H9 (cell line): ENCODE data around the gene ZIC5. TPM values are rescaled to one million over a fixed set of nuclear protein-coding genes. Genes with fewer than 3 reads are reported as not detected.

Experiments used
- DNase-seq: peaks from one replicate; pipeline ENCODE4 v3.0.0-alpha.2; 2017
- H2AFZ ChIP-seq: one replicate; pipeline ENCODE4 v1.6.1; 2013; ENCODE audit warnings: mild to moderate bottlenecking, low read length, control low read depth, moderate library complexity
- H2AK5ac ChIP-seq: 2 replicates; pipeline ENCODE4 v1.6.1; 2013; ENCODE audit warnings: low read length, control low read depth, mixed read lengths; ENCODE audit not compliant: insufficient read length
- H2BK120ac ChIP-seq: one replicate; pipeline ENCODE4 v1.6.1; 2013; ENCODE audit warnings: low read depth, mild to moderate bottlenecking, low read length, control low read depth, inconsistent platforms; ENCODE audit not compliant: poor library complexity, severe bottlenecking
- H2BK12ac ChIP-seq: 2 replicates; pipeline ENCODE4 v1.6.1; 2013; ENCODE audit warnings: low read length, control low read depth, mixed read lengths, low read depth; ENCODE audit not compliant: insufficient read length
- H2BK15ac ChIP-seq: 2 replicates; pipeline ENCODE4 v1.6.1; 2013; ENCODE audit warnings: low read depth, low read length, control low read depth
- H2BK20ac ChIP-seq: one replicate; pipeline ENCODE4 v1.6.1; 2013; ENCODE audit warnings: low read depth, mild to moderate bottlenecking, low read length, control low read depth, inconsistent platforms; ENCODE audit not compliant: poor library complexity, severe bottlenecking
- H2BK5ac ChIP-seq: 2 replicates; pipeline ENCODE4 v1.6.1; 2013; ENCODE audit warnings: low read length, control low read depth, mixed read lengths; ENCODE audit not compliant: insufficient read length
- H3K14ac ChIP-seq: 2 replicates; pipeline ENCODE4 v1.6.1; 2013; ENCODE audit warnings: low read length, control low read depth; ENCODE audit not compliant: insufficient read depth
- H3K18ac ChIP-seq: 2 replicates; pipeline ENCODE4 v1.6.1; 2013; ENCODE audit warnings: low read depth, mild to moderate bottlenecking, mixed read lengths, low read length, control low read depth; ENCODE audit not compliant: insufficient read length
- H3K23ac ChIP-seq: 2 replicates; pipeline ENCODE4 v1.6.1; 2013; ENCODE audit warnings: low read length, control low read depth, mixed read lengths, low read depth; ENCODE audit not compliant: insufficient read length
- H3K23me2 ChIP-seq: 2 replicates; pipeline ENCODE4 v1.6.1; 2013; ENCODE audit warnings: low read depth, mild to moderate bottlenecking, mixed read lengths, low read length, control low read depth; ENCODE audit not compliant: insufficient read length, poor library complexity, severe bottlenecking
- H3K27ac ChIP-seq: 2 replicates; pipeline ENCODE4 v1.5.1; 2013; ENCODE audit warnings: low read length, control low read depth, mixed read lengths, low read depth; ENCODE audit not compliant: insufficient read length
- H3K27me3 ChIP-seq: 2 replicates; pipeline ENCODE4 v1.6.1; 2013; ENCODE audit warnings: low read length, control low read depth, inconsistent platforms; ENCODE audit not compliant: insufficient read depth
- H3K4ac ChIP-seq: 2 replicates; pipeline ENCODE4 v1.6.1; 2013; ENCODE audit warnings: low read depth, mild to moderate bottlenecking, control low read depth, inconsistent platforms, low read length, moderate library complexity
- H3K4me1 ChIP-seq: 2 replicates; pipeline ENCODE4 v1.6.1; 2013; ENCODE audit warnings: low read length, control low read depth, inconsistent platforms; ENCODE audit not compliant: insufficient read depth
- H3K4me2 ChIP-seq: 2 replicates; pipeline ENCODE4 v1.6.1; 2013; ENCODE audit warnings: low read length, control low read depth, mixed read lengths; ENCODE audit not compliant: insufficient read length, insufficient read depth
- H3K56ac ChIP-seq: 2 replicates; pipeline ENCODE4 v1.6.1; 2013; ENCODE audit warnings: low read depth, mild to moderate bottlenecking, mixed read lengths, low read length, control low read depth; ENCODE audit not compliant: insufficient read length
- H3K79me1 ChIP-seq: 2 replicates; pipeline ENCODE4 v1.6.1; 2013; ENCODE audit warnings: low read depth, mild to moderate bottlenecking, moderate library complexity, low read length, control low read depth, inconsistent platforms; ENCODE audit not compliant: insufficient read depth, poor library complexity, severe bottlenecking
- H3K79me2 ChIP-seq: 2 replicates; pipeline ENCODE4 v1.6.1; 2013; ENCODE audit warnings: low read length, control low read depth, inconsistent platforms; ENCODE audit not compliant: insufficient read depth
- H3K9ac ChIP-seq: 2 replicates; pipeline ENCODE4 v1.6.1; 2013; ENCODE audit warnings: low read length, control low read depth, mixed read lengths; ENCODE audit not compliant: insufficient read length; ENCODE audit errors: extremely low read depth
- H3K9me3 ChIP-seq: one replicate; pipeline ENCODE4 v1.6.1; 2013; ENCODE audit warnings: low read depth, low read length, inconsistent platforms; ENCODE audit not compliant: control insufficient read depth
- H3T11ph ChIP-seq: one replicate; pipeline ENCODE4 v1.6.1; 2013; ENCODE audit warnings: mild to moderate bottlenecking, low read length, control low read depth, inconsistent platforms
- H4K20me1 ChIP-seq: one replicate; pipeline ENCODE4 v1.6.1; 2013; ENCODE audit not compliant: control insufficient read depth, insufficient read length, insufficient read depth
- H4K5ac ChIP-seq: 2 replicates; pipeline ENCODE4 v1.6.1; 2013; ENCODE audit warnings: low read depth, mild to moderate bottlenecking, mixed read lengths, low read length, control low read depth; ENCODE audit not compliant: insufficient read length
- H4K8ac ChIP-seq: replicated peaks from 2 replicates; pipeline ENCODE4 v1.6.1; 2013; ENCODE audit warnings: low read length, control low read depth, mixed read lengths, low read depth; ENCODE audit not compliant: insufficient read length
- H4K91ac ChIP-seq: 2 replicates; pipeline ENCODE4 v1.6.1; 2013; ENCODE audit warnings: low read depth, mild to moderate bottlenecking, moderate library complexity, mixed read lengths, low read length, control low read depth; ENCODE audit not compliant: insufficient read length
- H3K27ac Mint-ChIP-seq, 3 experiments: 2 replicates in 2 of 3; 3 replicates in 1 of 3; pipeline ENCODE4 v1.8.0; 2020 to 2021; ENCODE audit warnings: mixed read lengths in 3 of 3, mild to moderate bottlenecking in 1 of 3, moderate library complexity in 1 of 3
- H3K27me3 Mint-ChIP-seq: 2 replicates; pipeline ENCODE4 v1.8.0; 2021; ENCODE audit warnings: low read depth, mild to moderate bottlenecking, moderate library complexity, mixed read lengths
- H3K36me3 Mint-ChIP-seq, 3 experiments: 2 replicates in 2 of 3; 3 replicates in 1 of 3; pipeline ENCODE4 v1.8.0; 2020 to 2021; ENCODE audit warnings: low read depth in 3 of 3, mixed read lengths in 3 of 3; ENCODE audit not compliant: insufficient read depth in 1 of 3
- H3K4me1 Mint-ChIP-seq, 2 experiments: 2 replicates each; pipeline ENCODE4 v1.8.0; 2020; ENCODE audit warnings: mixed read lengths in 2 of 2
- H3K4me3 Mint-ChIP-seq, 2 experiments: 2 replicates in 1 of 2; 3 replicates in 1 of 2; pipeline ENCODE4 v1.8.0; 2020 to 2021; ENCODE audit warnings: mild to moderate bottlenecking in 2 of 2, mixed read lengths in 2 of 2, moderate library complexity in 1 of 2
- H3K9me3 Mint-ChIP-seq, 2 experiments: 2 replicates in 1 of 2; 3 replicates in 1 of 2; pipeline ENCODE4 v1.8.0; 2020; ENCODE audit warnings: mild to moderate bottlenecking in 2 of 2, mixed read lengths in 2 of 2, moderate library complexity in 1 of 2
- WGBS: extraction: QIAGEN DNeasy Blood & Tissue Kit; methylation state at CpG from one replicate; pipeline ENCODE4 v1.1.7; 2013; ENCODE audit warnings: missing lambda C conversion rate, low lambda C conversion rate, mixed read lengths; ENCODE audit not compliant: insufficient read length; ENCODE audit errors: extremely low coverage; 5-methylcytosine and 5-hydroxymethylcytosine counted together
- total RNA-seq: library from RNA; stranded (reverse); gene quantifications from 2 replicates; pipeline ENCODE4 v1.2.1, GENCODE V29; 2021
- TF ChIP-seq, protein P1 (sequence below): fragments of 200-600 bp; sonication (generic); conservative IDR thresholded peaks from 3 replicates; pipeline ENCODE4 v1.8.0; 2021; ENCODE audit warnings: antibody characterized with exemption, mild to moderate bottlenecking

The ZIC5 gene
- total RNA-seq, 1 experiment from 2014 or later, result 51.9 TPM

GRCh38 chr13:100014621-100015020 is 43.1 kb upstream of the ZIC5 start:
- Histone ChIP-seq H3K4me2 (no peak overlapping the region), H2BK15ac (no peak overlapping the region), H3K14ac (no peak overlapping the region), H2BK5ac (no peak overlapping the region), H2AFZ (no peak overlapping the region), H3K27ac (no peak overlapping the region), H4K8ac (no peak overlapping the region), H3K4me1 (no peaks in the 10 kb centered on the region; the same call in 1 of the 2 replicates), H3T11ph (no peak overlapping the region), H3K79me1 (no peaks in the 10 kb centered on the region), H2BK120ac (no peak overlapping the region), H4K20me1 (no peaks in the 10 kb centered on the region), H2BK20ac (no peak overlapping the region), H4K5ac (no peak overlapping the region), H3K9me3 (no peaks in the 10 kb centered on the region), H3K23me2 (no peaks in the 10 kb centered on the region), H3K9ac (no peak overlapping the region), H3K4ac (no peak overlapping the region), H2BK12ac (no peak overlapping the region), H3K27me3 (no peaks in the 10 kb centered on the region), H3K18ac (no peak overlapping the region), H2AK5ac (no peak overlapping the region), H3K56ac (no peak overlapping the region), H3K79me2 (no peaks in the 10 kb centered on the region), H3K23ac (no peak overlapping the region), H4K91ac (no peak overlapping the region)
- Mint-ChIP-seq H3K27me3 (no peaks in the 10 kb centered on the region), H3K9me3 (peaks cover 0 to 4% of the 10 kb centered on the region in 2 experiments; a peak in 3 of 5 replicates), H3K27ac (no peak overlapping the region), H3K36me3 (peaks cover 0 to 4% (median 0%) of the 10 kb centered on the region in 3 experiments; a peak in 2 of 7 replicates), H3K4me1 (peaks cover 3 to 6% of the 10 kb centered on the region in 2 experiments; a peak in 3 of 4 replicates), H3K4me3 (no peak overlapping the region)
- TF ChIP-seq, protein P1, sequence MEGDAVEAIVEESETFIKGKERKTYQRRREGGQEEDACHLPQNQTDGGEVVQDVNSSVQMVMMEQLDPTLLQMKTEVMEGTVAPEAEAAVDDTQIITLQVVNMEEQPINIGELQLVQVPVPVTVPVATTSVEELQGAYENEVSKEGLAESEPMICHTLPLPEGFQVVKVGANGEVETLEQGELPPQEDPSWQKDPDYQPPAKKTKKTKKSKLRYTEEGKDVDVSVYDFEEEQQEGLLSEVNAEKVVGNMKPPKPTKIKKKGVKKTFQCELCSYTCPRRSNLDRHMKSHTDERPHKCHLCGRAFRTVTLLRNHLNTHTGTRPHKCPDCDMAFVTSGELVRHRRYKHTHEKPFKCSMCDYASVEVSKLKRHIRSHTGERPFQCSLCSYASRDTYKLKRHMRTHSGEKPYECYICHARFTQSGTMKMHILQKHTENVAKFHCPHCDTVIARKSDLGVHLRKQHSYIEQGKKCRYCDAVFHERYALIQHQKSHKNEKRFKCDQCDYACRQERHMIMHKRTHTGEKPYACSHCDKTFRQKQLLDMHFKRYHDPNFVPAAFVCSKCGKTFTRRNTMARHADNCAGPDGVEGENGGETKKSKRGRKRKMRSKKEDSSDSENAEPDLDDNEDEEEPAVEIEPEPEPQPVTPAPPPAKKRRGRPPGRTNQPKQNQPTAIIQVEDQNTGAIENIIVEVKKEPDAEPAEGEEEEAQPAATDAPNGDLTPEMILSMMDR, result no peak
- WGBS, result no CpG with 5 or more reads among the region's 1 CpG
- no peak for DNase-seq
